Stomach (tissue), 4 donors: Measurements from ENCODE around the gene LILRB5.

Source experiments
- CTCF ChIP-seq, 7 experiments: fragments of 450-650 bp in 4 of 7; fragments of 200-600 bp in 3 of 7; sonication (generic) in 3 of 7; IDR thresholded peaks; one replicate each; pipeline ENCODE4 v1.5.1; 2016 to 2019; ENCODE audit warnings: antibody characterized with exemption in 7 of 7, control low read depth in 2 of 7, mild to moderate bottlenecking in 1 of 7
- POLR2AphosphoS5 ChIP-seq, 3 donors: sonication (generic); formaldehyde crosslinking; IDR thresholded peaks; one replicate each; pipeline ENCODE4 v1.6.1; 2016; ENCODE audit warnings: antibody characterized with exemption in 3 of 3

GRCh38 chr19:54262066-54262465 lies 5.0 kb upstream of the LILRB5 start:
- no peak for TF ChIP-seq CTCF (IDR thresholded peaks at IDR 0.05)
- TF ChIP-seq POLR2AphosphoS5 (IDR thresholded peaks at IDR 0.05): no peak
